GM23338 (cell line): ENCODE results near the gene RWDD3.

Experiments
- CTCF ChIP-seq, 2 experiments: fragments of 200-600 bp in 1 of 2; sonication (generic) in 1 of 2; conservative IDR thresholded peaks; 2 replicates each; pipeline versions ENCODE4 v1.5.1 to v1.6.1; 2016 to 2017; ENCODE audit warnings: antibody characterized with exemption in 2 of 2, low read depth in 2 of 2, mild to moderate bottlenecking in 2 of 2, moderate library complexity in 1 of 2
- TF ChIP-seq, protein P1 (sequence below): IDR thresholded peaks from one replicate; pipeline ENCODE4 v1.6.1; 2018; ENCODE audit warnings: antibody characterized with exemption; ENCODE audit not compliant: unreplicated experiment

- no peak for TF ChIP-seq CTCF (conservative IDR thresholded peaks at IDR 0.05; ENCODE audit: low read depth in 2 of 2)
- TF ChIP-seq, protein P1, sequence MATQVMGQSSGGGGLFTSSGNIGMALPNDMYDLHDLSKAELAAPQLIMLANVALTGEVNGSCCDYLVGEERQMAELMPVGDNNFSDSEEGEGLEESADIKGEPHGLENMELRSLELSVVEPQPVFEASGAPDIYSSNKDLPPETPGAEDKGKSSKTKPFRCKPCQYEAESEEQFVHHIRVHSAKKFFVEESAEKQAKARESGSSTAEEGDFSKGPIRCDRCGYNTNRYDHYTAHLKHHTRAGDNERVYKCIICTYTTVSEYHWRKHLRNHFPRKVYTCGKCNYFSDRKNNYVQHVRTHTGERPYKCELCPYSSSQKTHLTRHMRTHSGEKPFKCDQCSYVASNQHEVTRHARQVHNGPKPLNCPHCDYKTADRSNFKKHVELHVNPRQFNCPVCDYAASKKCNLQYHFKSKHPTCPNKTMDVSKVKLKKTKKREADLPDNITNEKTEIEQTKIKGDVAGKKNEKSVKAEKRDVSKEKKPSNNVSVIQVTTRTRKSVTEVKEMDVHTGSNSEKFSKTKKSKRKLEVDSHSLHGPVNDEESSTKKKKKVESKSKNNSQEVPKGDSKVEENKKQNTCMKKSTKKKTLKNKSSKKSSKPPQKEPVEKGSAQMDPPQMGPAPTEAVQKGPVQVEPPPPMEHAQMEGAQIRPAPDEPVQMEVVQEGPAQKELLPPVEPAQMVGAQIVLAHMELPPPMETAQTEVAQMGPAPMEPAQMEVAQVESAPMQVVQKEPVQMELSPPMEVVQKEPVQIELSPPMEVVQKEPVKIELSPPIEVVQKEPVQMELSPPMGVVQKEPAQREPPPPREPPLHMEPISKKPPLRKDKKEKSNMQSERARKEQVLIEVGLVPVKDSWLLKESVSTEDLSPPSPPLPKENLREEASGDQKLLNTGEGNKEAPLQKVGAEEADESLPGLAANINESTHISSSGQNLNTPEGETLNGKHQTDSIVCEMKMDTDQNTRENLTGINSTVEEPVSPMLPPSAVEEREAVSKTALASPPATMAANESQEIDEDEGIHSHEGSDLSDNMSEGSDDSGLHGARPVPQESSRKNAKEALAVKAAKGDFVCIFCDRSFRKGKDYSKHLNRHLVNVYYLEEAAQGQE, result no peak
Measured at GRCh38 chr1:95230768-95231191, 3.2 kb upstream of the RWDD3 start.
